Germinal center (tissue), 1 donor: ENCODE data around the gene TEX36.
"Not testable (repeated sequence)": the region's sequence is repeated elsewhere in the genome, so short reads cannot be mapped to it uniquely, and the experiment has no call there.

Experiments
- DNase-seq: peaks from one replicate; pipeline ENCODE4 v3.0.0; 2012; ENCODE audit warnings: mixed read lengths, low spot score

TEX36 gene

GRCh38 chr10:125692196-125692595 lies 9.2 kb upstream of the TEX36 start:
- no peak for DNase-seq

GRCh38 chr10:125691160-125691981 lies 8.4 kb upstream of the TEX36 start:
- no peak for DNase-seq

- DNase-seq = no peak
These were observed 7.1 kb upstream of the TEX36 start for GRCh38 chr10:125689955-125690569.

- DNase-seq = no peak
These were observed 4.7 kb upstream of the TEX36 start for GRCh38 chr10:125687507-125688185.

- no peak for DNase-seq
These were observed 1.6 kb upstream of the TEX36 start for GRCh38 chr10:125684581-125684980.

DNA sequence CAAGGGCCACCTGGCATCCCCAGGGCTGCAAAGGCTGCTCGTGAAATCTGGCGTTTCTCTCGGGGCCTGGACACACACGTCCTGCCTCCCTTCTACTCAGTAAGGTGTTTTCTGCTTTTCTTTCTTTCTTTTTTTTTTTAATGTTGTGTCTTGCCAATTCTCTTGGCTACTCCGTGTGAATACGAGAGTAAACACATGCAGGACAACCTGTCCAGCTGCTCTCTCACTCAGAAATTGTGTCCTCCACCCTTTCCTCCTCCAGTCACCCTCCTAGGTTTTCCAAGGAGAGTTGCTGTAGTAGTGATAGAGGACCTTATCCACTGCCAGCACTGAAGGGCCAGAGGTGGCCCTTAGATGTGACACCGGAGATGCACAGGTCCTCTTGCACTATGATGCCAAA lies 858 bp upstream of the TEX36 start:
- no peak for DNase-seq

DNA sequence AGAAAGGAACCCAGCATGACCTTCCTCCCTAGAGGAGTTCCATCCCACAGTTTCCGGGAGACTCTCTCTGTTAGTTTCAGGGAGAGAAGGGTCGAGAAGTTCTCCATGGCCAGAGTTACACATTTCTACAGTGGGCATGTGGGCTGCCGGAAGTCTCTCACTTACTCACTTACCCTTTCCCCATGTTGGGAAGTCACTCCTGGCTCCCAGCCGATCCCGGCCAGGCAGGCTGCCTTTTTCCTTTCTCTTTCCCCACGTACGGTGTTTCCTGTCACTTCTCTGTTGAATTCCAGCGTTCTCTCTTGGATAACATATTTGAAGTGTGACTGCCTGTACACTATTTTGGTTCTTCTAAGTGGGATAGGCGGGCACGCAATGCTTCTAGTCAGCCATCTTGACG lies 3.5 kb downstream of the TEX36 start:
- no peak for DNase-seq

GRCh38 chr10:125672884-125673283 lies 10.1 kb downstream of the TEX36 start:
- no peak for DNase-seq

DNA sequence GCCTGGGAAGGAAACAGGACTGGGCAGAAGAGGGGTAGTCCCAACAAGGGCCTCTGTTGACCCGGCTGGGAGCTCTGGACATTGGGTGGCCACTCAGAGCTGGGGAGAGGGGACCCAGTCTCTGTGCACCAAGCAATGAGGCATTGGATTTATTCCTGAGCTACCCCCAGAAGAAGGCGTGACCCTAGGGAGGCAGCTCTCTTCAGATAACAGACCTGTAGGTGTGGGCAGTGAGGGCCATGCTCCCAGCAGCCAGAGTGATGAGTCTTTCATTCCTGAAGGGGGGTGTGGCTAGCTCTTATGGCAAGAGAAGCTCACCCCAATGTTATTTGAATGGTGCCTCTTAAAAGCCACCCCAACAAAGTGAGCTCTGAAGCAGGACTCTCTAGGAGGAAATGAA lies 20.4 kb downstream of the TEX36 start:
- DNase-seq = no peak

- no peak for DNase-seq
These were observed 20.9 kb downstream of the TEX36 start for GRCh38 chr10:125661941-125662515.

DNA sequence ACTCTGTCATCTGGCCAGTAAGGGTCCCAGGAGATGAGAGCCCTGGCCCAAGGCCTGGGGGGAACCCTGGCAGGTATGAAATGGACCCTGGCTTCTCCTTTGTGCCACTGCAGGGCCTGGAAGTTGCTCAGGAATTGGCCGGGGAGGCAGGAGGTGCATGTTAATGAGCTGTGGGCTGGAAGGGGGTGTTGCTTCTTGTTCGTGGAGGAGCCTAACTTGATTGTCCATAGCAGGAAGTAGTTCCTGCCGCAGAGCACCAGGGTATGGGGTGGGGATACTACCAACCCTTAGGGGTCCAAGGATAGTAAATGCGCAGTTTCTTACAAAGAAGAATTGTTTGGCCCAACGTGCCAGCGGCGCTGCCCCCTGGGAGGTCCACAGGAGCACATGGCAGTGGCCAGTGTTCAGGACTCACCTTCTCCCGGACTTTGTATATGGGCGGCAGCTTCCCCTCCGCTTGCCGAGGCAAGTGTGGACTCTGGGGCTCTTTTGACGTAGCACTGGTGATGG lies 21.5 kb downstream of the TEX36 start:
- DNase-seq = no peak

DNA sequence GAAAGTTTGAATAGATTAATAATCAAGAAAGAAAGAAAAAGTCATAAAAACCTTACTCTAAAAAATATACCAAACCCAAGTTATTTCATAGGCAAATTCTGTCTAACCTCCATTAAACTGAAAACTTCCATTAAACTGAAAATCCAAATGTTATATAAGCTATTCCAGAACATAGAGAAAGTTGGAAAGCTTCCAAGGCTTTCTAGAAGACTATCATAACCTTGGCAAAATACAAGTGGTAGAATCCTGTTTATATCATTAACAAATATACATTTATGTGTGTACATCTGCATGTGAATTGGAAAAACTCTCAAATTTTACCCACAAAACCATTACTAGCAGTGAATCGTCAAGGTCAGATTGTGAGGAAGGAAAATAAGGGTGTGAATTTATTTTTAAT lies 23.9 kb downstream of the TEX36 start:
- DNase-seq = no peak

DNA sequence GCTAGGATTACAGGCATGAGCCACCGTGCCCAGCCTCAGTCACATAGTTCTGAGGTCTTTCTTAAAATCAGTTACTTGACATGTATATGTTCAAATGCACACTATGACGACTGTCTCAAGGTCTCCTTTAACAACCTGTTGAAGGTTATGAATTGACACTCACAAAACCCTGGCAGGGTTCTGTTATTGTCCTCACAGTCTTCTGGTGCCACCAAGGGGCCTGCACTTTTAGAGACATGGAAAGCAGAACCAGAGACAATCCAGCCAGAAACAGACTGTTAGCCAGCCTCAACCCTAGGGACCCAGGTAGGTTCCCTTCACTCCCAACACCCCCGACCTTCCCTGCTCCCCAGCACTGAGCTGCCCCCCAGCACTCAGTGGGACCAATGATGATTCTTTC lies 26.4 kb downstream of the TEX36 start:
- no peak for DNase-seq

- not testable (repeated sequence) for DNase-seq
These were observed 29.9 kb downstream of the TEX36 start for GRCh38 chr10:125653113-125653512.

DNA sequence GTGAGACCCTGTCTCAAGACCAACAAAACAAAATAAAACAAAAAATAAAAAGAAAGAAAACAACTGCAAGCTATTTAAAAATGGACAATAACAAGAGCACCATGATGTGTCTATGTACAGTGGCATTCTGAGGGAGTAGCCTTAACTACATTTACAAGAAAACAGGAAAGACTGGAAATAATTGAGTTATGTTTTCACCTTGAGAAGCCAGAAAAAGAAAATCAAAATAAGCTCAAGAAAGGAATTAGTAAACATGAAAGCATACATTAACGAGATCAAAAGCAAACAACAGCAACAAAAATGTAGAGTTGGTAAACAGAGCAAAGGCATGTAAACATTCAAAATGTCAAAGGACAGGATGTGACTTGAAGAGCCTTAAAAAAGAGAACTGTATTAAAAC lies 36.7 kb downstream of the TEX36 start:
- DNase-seq = no peak

- no peak for DNase-seq
These were observed 41.6 kb downstream of the TEX36 start for GRCh38 chr10:125641398-125641797.

DNA sequence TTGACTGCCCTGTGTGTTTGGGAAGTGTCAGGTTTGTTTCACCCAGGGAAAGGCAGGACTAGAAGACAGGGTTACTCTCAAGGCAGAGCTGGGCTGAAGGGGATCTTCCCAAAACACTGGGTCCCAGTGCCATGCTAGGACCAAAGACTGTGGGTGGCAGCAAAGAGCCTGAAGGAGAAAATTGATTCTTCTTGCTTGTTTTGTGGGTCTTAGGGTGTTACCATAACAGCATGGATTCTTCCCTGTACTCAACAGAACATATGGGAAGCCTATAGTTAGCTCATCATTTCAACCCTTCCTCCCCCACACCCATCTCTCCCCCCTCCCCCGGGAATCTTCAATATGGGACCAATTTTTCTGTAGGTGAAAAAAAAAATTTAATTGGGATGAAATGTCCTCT lies 42.3 kb downstream of the TEX36 start:
- DNase-seq = no peak

DNA sequence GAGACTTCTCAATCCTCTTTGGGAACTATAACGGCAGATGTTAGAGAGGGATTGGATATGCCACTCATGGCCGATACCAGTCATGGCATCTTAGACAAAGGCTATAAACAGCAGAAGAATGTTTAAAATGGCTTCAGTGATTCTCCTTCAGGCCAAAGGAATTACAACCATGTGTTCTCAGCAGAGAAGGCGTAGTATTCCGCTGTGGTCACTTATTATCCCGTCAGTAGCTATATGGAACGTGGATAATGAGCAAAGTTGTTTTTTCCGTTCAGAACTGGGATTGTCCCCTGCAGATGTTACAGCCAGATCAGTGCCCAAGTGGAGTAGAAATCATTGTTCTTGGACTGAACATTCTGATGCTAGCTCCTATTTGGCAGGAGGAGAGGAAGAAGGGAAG lies 43.1 kb downstream of the TEX36 start:
- no peak for DNase-seq

GRCh38 chr10:125638555-125638954 lies 44.4 kb downstream of the TEX36 start:
- DNase-seq = no peak

DNA sequence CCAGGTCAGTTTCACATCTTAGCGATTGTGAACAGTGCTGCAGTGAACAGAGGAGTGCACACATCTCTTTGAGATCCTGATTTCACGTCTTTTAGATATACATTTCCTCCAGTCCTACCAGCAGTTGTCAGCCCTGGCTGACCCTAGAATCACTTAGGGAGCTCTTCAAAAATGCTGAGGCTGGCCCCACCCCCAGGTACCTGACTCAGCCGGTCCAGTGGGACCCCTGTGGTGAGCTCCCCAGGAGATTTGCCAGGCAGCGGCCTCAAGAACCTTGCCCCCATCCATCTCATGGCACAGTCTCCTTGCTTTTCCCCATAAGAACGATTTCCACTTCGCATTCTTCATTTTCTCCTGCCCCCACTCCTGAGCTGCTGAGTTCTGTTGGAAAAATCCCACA lies 45.5 kb downstream of the TEX36 start:
- DNase-seq = no peak

- no peak for DNase-seq
These were observed 48.4 kb downstream of the TEX36 start for GRCh38 chr10:125634606-125635005.

DNA sequence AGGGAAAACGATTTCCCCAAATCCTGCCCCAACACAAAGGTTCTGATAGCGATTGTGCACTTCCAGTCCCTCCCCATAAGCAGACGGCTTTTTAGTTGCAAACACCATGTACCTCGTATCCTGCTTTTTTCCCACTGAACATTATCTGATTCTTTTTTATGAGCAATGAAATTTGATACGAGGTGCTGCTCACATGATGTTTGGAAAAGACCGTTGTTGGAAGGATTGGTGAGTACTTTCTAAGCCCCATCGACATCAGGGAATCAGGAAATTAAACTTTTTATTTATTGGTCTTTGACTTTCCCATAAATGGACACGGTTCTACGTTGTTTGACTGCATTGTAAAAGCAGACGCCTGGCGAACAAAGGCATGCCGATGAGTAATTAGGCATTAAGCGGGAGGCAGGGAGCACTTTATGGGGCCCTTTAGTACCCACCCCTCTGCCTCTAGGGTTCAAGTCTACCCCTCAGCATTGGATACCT lies 49.4 kb downstream of the TEX36 start:
- DNase-seq = no peak

DNA sequence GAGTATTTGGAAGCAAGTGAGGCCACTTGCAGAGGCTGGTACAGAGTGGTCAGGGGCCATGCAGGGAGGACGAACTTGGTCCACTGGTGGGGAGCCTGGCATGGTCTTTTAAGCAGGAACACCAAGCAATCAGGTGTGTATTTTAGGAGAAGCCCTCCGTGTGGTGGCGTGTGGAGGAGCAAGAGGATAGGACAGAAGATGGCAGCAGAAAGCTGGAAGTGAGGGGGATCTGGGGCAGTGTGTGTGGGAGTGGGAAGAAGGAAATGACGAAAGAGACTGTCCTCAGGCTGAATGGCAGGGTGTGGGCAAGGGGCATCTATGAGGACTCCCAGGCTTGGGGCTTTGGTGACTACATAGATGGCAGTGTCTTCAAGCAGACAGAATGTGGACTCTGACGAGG lies 51.2 kb downstream of the TEX36 start:
- DNase-seq = no peak
